GM12801 (cell line): ENCODE results near the gene SAMD10.

Source experiments
- TF ChIP-seq, protein P1 (sequence below): IDR thresholded peaks from one replicate; pipeline ENCODE4 v1.5.1; 2011; ENCODE audit warnings: control low read depth; ENCODE audit not compliant: insufficient read length; ENCODE audit errors: extremely low read depth

SAMD10 gene

DNA sequence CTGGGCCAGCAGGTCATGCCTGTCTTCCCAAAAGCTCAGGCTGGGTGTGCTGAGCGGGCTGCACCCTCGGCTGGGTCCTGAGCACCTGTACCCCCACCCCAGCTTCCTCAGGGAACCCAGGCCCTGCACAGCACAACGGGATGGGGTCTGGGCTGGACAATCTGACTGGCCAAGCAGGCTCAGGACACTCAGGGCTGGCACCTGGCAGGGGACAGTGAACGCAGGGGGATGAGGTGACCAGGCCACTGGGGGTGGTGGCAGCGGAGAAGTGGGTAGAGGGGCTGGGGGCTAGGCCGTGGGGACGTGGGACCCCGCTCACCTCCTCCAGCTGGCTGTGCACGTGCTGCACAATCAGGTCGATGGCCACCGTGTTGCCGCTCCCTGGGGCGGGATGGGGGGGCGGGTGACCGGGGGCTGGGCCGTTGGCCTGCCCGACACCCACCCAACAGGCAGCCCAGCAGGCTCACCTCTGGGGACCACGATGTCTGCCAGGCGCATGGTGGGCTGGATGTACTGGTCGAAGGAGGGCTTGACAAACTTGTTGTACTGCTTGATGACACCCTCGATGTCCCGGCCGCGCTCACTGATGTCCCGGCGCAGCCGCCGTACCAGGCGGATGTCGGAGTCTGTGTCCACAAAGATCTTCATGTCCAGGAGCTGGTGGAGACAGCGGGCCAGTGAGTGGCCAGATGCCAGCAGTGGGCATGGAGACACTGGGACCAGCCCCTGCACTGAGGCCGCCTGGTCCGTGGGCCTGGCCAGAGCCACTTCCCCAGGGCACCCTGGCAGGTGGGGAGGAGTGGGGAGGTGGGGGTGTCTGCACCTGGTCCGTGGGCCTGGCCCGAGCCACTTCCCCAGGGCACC, 35.1 kb downstream of the SAMD10 start:
- TF ChIP-seq, protein P1, sequence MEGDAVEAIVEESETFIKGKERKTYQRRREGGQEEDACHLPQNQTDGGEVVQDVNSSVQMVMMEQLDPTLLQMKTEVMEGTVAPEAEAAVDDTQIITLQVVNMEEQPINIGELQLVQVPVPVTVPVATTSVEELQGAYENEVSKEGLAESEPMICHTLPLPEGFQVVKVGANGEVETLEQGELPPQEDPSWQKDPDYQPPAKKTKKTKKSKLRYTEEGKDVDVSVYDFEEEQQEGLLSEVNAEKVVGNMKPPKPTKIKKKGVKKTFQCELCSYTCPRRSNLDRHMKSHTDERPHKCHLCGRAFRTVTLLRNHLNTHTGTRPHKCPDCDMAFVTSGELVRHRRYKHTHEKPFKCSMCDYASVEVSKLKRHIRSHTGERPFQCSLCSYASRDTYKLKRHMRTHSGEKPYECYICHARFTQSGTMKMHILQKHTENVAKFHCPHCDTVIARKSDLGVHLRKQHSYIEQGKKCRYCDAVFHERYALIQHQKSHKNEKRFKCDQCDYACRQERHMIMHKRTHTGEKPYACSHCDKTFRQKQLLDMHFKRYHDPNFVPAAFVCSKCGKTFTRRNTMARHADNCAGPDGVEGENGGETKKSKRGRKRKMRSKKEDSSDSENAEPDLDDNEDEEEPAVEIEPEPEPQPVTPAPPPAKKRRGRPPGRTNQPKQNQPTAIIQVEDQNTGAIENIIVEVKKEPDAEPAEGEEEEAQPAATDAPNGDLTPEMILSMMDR = no peak

DNA sequence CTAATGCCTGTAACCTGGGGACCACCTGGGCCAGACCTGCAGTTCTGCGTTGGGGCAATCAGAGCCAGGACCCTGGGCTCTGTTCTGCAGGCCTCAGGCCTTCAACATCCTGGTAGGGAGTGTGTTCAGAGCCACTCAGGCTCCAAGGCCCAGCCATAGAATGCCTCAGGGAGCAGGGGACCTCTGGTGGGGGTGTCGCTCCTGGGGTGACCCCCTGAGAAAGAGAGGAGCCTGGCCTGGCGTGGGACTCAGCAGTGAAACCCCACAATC, 35.7 kb downstream of the SAMD10 start:
- TF ChIP-seq, protein P1 = no peak

DNA sequence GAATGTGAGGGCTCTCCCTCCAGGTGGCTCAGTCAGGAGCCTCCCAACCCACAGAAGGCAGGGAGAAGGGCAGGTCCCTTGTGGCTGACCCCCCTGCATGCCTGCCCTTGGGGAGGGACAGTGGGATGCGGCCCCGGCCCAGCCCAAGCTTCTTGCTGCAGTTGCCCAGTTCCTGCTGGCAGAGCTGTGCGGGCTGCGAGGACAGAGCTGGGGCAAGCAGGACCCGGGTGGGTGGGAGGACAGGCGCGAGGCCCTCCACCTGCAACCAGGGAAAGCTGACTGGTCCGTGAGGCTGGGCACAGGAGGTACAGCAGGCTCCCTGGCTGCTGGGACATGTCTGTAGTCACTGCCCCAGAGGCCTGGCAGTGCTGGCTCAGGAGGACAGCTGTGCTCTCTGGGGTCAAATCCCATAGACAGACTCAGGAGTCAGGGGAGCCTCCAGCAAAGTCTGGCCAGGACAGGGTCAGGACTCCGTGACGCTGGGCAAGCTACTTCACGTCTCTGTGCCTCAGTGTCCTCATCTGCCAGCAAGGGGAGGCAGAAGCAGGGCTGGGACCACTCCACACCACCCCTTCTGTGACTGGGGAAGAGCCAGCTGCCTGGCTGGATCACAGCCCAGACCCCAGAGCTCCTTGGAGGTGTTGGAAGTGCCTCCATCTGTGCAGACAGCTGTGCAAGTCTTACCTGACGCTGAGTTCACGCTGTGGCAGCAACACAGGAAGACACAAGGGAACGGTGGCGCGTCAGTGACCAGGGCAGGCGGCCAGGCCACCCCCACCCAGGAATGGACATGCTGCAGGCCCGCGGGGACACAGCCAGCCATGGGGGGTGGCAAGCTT, 36.3 kb downstream of the SAMD10 start:
- TF ChIP-seq, protein P1 = no peak

DNA sequence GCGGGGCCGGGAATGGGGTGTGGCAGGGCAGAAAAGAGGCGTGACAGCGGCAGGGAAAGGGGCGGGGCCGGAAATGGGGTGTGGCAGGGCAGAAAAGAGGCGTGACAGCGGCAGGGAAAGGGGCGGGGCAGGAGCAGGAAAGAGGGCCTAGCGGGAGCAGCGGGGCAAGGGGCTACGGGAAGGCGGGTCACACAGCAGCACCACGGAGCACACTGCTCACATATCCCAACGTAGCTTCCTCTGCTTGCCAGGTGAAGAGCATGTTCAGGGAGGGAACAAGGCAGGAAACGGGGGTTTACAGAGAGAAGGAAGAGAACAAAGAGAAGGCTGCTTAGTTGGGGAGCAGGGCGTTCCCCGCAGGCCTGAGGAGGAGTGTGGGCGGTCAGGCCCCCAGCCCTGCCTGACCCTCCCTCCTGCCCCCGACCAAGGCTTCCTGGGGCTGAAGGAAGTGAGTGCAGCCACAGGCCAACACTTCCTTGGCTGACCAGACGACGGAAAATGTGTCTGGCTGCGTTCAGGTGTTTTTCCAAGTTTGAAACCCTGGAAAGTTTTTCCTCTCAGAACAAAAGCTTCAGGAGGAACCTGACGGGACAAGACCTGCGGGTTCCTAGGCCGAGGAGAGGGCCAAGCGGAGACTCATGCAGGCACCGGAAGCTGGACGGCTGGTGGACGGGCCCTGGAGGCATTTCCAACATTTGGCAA, 37.0 kb downstream of the SAMD10 start:
- TF ChIP-seq, protein P1 = no peak

DNA sequence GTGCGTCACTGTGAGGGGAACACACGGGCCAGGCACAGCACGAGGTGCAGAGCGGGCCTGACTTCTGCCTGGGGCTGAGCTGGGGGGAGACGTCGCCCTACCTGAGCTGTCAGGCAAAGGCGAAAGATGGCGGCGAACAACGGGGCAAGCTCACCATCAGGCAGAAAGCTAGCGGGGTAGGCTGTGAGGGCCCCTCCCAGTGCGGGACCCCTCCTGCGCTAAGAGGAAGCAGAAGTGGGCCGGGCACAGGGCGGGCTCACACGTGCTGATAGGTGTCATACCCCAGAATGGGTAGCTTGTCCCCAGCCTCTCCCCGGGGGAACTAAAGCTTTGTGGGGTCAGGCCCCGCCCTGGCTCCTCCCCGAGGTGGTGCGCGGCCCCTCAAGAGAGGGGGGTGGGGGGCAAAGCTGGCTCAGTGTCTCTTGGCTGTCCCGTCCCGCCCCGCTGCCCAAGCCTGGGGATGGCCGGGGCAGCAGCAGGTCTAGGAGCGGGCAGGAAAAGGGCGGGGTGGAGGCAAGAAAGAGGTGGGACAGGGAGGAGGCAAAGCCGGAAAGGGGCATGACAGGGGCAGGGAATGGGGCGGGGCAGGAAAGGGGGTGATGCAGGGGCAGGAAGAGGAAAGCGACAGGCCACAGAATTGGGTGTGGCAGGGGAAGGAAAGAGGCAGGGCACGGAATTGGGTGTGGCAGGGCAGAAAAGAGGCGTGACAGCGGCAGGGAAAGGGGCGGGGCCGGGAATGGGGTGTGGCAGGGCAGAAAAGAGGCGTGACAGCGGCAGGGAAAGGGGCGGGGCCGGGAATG, 38.0 kb downstream of the SAMD10 start:
- TF ChIP-seq, protein P1 = no peak

DNA sequence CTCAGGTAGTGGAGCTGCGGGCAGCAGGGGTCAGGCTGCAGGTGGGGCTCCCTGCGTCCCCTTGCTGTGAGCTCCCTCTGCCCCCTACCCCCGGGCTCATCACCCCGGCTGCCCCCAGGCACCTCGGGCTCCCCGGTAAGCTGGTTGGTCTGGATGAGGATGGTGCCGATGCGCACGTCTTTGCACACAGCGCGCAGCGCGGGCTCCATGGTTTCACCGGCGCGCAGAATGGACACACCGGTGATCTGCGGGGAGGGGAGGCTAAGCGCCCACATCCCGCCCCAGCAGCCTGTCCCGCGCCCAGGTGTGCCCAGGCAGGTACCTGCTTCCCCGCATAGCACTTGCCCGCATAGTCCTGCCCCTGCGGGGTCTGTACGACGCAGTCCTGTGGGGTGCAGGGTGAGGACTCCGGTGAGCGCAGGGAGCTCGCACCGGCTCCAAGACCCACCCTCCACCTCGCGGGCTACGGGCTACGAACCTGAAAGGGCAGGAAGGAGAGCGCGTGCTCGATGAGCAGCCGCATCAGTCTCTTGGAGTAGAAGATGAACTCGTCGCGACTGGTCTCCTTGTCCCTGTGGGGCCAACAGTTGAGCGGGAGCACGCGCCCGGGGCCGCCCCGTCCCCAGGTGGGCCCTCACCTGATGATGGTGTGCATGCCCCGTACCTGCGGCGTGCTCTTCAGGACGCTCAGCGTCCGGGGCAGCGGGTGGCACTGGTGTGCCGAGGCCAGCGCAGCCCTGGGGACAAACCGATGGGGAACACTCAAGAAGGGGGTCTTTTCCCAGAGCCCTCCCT, 38.8 kb downstream of the SAMD10 start:
- TF ChIP-seq, protein P1 = no peak
